Keratinocyte (primary cell): ENCODE results near the gene MCF2L2. TPM values are rescaled to one million over a fixed set of nuclear protein-coding genes. Genes with fewer than 3 reads are reported as not detected.

ENCODE experiments used
- DNase-seq: peaks from one replicate; pipeline ENCODE4 v3.0.0-alpha.2; 2011; ENCODE audit warnings: low read depth, missing footprints, low spot score
- FAIRE-seq: peaks from 2 replicates; lab custom pipeline; 2011; peaks lifted over from hg19 to GRCh38; lab: Jason Lieb, UNC
- H2AFZ ChIP-seq: 2 replicates; pipeline ENCODE4 v1.6.0; 2012; ENCODE audit warnings: low read length, control low read depth, inconsistent platforms; ENCODE audit not compliant: control insufficient read depth
- H3K27ac ChIP-seq: 2 replicates; pipeline ENCODE4 v1.5.1; 2011; ENCODE audit warnings: low read length; ENCODE audit not compliant: control insufficient read depth, insufficient read depth
- H3K27me3 ChIP-seq: 3 replicates; pipeline ENCODE4 v1.6.0; 2011; ENCODE audit warnings: low read length; ENCODE audit not compliant: control insufficient read depth, insufficient read depth; ENCODE audit errors: extremely low read depth
- H3K36me3 ChIP-seq, 2 experiments: 2 replicates in 1 of 2; 3 replicates in 1 of 2; pipeline ENCODE4 v1.5.1; 2011; ENCODE audit warnings: low read length in 2 of 2, mild to moderate bottlenecking in 1 of 2; ENCODE audit not compliant: control insufficient read depth in 2 of 2, insufficient read depth in 2 of 2; ENCODE audit errors: extremely low read depth in 1 of 2
- H3K4me1 ChIP-seq: 3 replicates; pipeline ENCODE4 v1.5.1; 2011; ENCODE audit warnings: low read length; ENCODE audit not compliant: control insufficient read depth, insufficient read depth; ENCODE audit errors: extremely low read depth
- H3K4me2 ChIP-seq: 3 replicates; pipeline ENCODE4 v1.6.0; 2011; ENCODE audit warnings: low read depth, low read length; ENCODE audit not compliant: control insufficient read depth, insufficient read depth; ENCODE audit errors: extremely low read depth
- H3K4me3 ChIP-seq, 3 experiments: fragments of 200-600 bp in 1 of 3; sonication (generic) in 1 of 3; 2 replicates in 2 of 3; 3 replicates in 1 of 3; pipeline ENCODE4 v1.5.1; 2011 to 2016; ENCODE audit warnings: low read length in 3 of 3, mild to moderate bottlenecking in 3 of 3, control low read depth in 2 of 3, inconsistent platforms in 1 of 3, low read depth in 1 of 3, mixed read lengths in 1 of 3, mixed run types in 1 of 3, moderate library complexity in 1 of 3; ENCODE audit not compliant: control insufficient read depth in 2 of 3, insufficient read depth in 2 of 3; ENCODE audit errors: extremely low read depth in 1 of 3
- H3K79me2 ChIP-seq: 2 replicates; pipeline ENCODE4 v1.6.0; 2012; ENCODE audit warnings: low read length; ENCODE audit not compliant: control insufficient read depth, insufficient read depth
- H3K9ac ChIP-seq: 3 replicates; pipeline ENCODE4 v1.6.0; 2011; ENCODE audit warnings: low read length; ENCODE audit not compliant: control insufficient read depth, insufficient read depth; ENCODE audit errors: extremely low read depth
- H3K9me1 ChIP-seq: 3 replicates; pipeline ENCODE4 v1.6.0; 2011; ENCODE audit warnings: low read length; ENCODE audit not compliant: control insufficient read depth, insufficient read depth; ENCODE audit errors: extremely low read depth
- H3K9me3 ChIP-seq: 2 replicates; pipeline ENCODE4 v1.5.1; 2012; ENCODE audit warnings: low read depth, low read length; ENCODE audit not compliant: control insufficient read depth
- H4K20me1 ChIP-seq: 3 replicates; pipeline ENCODE4 v1.6.0; 2011; ENCODE audit warnings: low read length; ENCODE audit not compliant: control insufficient read depth, insufficient read depth; ENCODE audit errors: extremely low read depth
- EZH2 ChIP-seq: IDR thresholded peaks from one replicate; pipeline ENCODE4 v1.6.1; 2012; ENCODE audit warnings: inconsistent platforms, mild to moderate bottlenecking, low read length, moderate library complexity
- dilution Hi-C: fragments of 300-500 bp; cut with MboI; formaldehyde crosslinking; loops from one replicate; pipeline ENCODE4 v1.7.0; 2020; ENCODE audit warnings: low sequenced_read_pairs; ENCODE audit not compliant: extremely low pct_ligation_motif_present
- polyA plus RNA-seq, 5 experiments: library from polyadenylated mRNA; depleted of rRNA in 3 of 5; stranded (reverse) in 3 of 5; stranded (forward) in 1 of 5; unstranded in 1 of 5; fragments of >200 nt; gene quantifications; 1 replicate in 1 of 5; 2 replicates in 3 of 5; 3 replicates in 1 of 5; pipeline versions ENCODE4 v1.2.1 to v1.2.3, GENCODE V29; 2011 to 2012; ENCODE audit warnings: missing spikeins in 2 of 5, low read depth in 1 of 5, low replicate concordance in 1 of 5
- TF ChIP-seq, protein P1 (sequence below), 3 experiments: IDR thresholded peaks in 1 of 3; conservative IDR thresholded peaks in 1 of 3; optimal IDR thresholded peaks in 1 of 3; 2 replicates in 2 of 3; 3 replicates in 1 of 3; pipeline versions ENCODE3 to v1.5.1; 2011; ENCODE audit warnings: low read length in 3 of 3, mild to moderate bottlenecking in 3 of 3, moderate library complexity in 2 of 3, control low read depth in 1 of 3, inconsistent platforms in 1 of 3; ENCODE audit not compliant: insufficient read depth in 2 of 3; ENCODE audit errors: extremely low read depth in 1 of 3

The MCF2L2 gene
- polyA plus RNA-seq, 1 donor (not counting 4 experiments of a cell fraction or from before 2014, with no cell fraction given): 0.26 TPM

- Histone ChIP-seq H3K4me2 (no peak overlapping the region), H4K20me1 (no peaks in the 10 kb centered on the region), H3K4me1 (peaks cover 24% of the 10 kb centered on the region), H3K4me3 (no peak overlapping the region), H2AFZ (no peak overlapping the region), H3K79me2 (no peaks in the 10 kb centered on the region), H3K36me3 (no peaks in the 10 kb centered on the region), H3K9me3 (no peaks in the 10 kb centered on the region), H3K9me1 (no peaks in the 10 kb centered on the region), H3K27me3 (no peaks in the 10 kb centered on the region), H3K9ac (no peak overlapping the region), H3K27ac (peak overlapping the region; percentile 96)
- DNase-seq (no peak), FAIRE-seq (no peak)
- TF ChIP-seq EZH2: no peak
- TF ChIP-seq, protein P1, sequence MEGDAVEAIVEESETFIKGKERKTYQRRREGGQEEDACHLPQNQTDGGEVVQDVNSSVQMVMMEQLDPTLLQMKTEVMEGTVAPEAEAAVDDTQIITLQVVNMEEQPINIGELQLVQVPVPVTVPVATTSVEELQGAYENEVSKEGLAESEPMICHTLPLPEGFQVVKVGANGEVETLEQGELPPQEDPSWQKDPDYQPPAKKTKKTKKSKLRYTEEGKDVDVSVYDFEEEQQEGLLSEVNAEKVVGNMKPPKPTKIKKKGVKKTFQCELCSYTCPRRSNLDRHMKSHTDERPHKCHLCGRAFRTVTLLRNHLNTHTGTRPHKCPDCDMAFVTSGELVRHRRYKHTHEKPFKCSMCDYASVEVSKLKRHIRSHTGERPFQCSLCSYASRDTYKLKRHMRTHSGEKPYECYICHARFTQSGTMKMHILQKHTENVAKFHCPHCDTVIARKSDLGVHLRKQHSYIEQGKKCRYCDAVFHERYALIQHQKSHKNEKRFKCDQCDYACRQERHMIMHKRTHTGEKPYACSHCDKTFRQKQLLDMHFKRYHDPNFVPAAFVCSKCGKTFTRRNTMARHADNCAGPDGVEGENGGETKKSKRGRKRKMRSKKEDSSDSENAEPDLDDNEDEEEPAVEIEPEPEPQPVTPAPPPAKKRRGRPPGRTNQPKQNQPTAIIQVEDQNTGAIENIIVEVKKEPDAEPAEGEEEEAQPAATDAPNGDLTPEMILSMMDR (optimal IDR thresholded peaks at IDR 0.05 in 1 of 3, IDR thresholded peaks at IDR 0.05 in 1 of 3, conservative IDR thresholded peaks at IDR 0.05 in 1 of 3; ENCODE audit: extremely low read depth in 1 of 3, insufficient read depth in 2 of 3, low read length in 3 of 3): no peak
- dilution Hi-C loops: no loop called here
These were observed 143.8 kb downstream of the MCF2L2 start for GRCh38 chr3:183284570-183284969.

DNA sequence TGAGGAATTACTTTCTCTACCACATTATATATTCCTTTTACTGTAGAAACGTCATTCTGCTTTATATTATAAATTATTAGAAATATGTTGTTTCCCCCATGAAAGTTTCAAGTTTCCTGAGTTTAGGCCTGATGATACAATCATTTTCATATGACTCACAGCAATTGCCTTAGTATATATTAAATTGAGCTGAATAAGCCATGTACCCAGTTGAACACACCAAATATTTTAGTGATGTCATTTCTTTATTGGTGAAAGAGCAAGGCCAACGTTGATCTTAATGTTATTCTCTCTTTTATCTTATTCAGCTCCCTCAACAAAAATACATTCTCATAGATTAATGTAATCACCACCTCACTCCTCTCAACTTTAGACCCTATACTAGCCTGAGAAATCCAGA is 144.5 kb downstream of the MCF2L2 start:
- Histone ChIP-seq H4K20me1 (no peaks in the 10 kb centered on the region), H3K9ac (no peak overlapping the region), H3K36me3 (no peaks in the 10 kb centered on the region), H3K9me1 (no peaks in the 10 kb centered on the region), H3K27ac (peak overlapping the region; percentile 23), H3K79me2 (no peaks in the 10 kb centered on the region), H3K27me3 (no peaks in the 10 kb centered on the region), H3K4me3 (no peak overlapping the region), H3K9me3 (no peaks in the 10 kb centered on the region), H3K4me2 (no peak overlapping the region), H2AFZ (no peak overlapping the region), H3K4me1 (peaks cover 24% of the 10 kb centered on the region)
- DNase-seq (no peak), FAIRE-seq (no peak)
- no peak for TF ChIP-seq EZH2
- TF ChIP-seq, protein P1 (optimal IDR thresholded peaks at IDR 0.05 in 1 of 3, IDR thresholded peaks at IDR 0.05 in 1 of 3, conservative IDR thresholded peaks at IDR 0.05 in 1 of 3; ENCODE audit: extremely low read depth in 1 of 3, insufficient read depth in 2 of 3, low read length in 3 of 3): no peak
- dilution Hi-C loops: no loop called here
